Hepatocyte (in vitro differentiated cells): ENCODE data around the gene LAPTM5. TPM values are rescaled to one million over a fixed set of nuclear protein-coding genes. Genes with fewer than 3 reads are reported as not detected.
"Not testable (repeated sequence)": the region's sequence is repeated elsewhere in the genome, so short reads cannot be mapped to it uniquely, and the experiment has no call there.

ENCODE experiments used
- DNase-seq: peaks from one replicate; pipeline ENCODE4 v3.0.0-alpha.2; 2016; ENCODE audit warnings: low spot score
- H2AFZ ChIP-seq: fragments of 200-600 bp; sonication (generic); 2 replicates; pipeline ENCODE4 v1.6.0; 2016; ENCODE audit warnings: antibody characterized with exemption, mild to moderate bottlenecking
- H3K27ac ChIP-seq: fragments of 200-600 bp; sonication (generic); 2 replicates; pipeline ENCODE4 v1.5.1; 2016; ENCODE audit warnings: mild to moderate bottlenecking
- H3K27me3 ChIP-seq: fragments of 200-600 bp; sonication (generic); 2 replicates; pipeline ENCODE4 v1.6.1; 2016
- H3K36me3 ChIP-seq: fragments of 200-600 bp; sonication (generic); replicated peaks from 2 replicates; pipeline ENCODE4 v1.5.1; 2016; ENCODE audit warnings: low read depth; ENCODE audit not compliant: insufficient read depth
- H3K4me1 ChIP-seq: fragments of 200-600 bp; sonication (generic); 2 replicates; pipeline ENCODE4 v1.5.1; 2016; ENCODE audit warnings: mild to moderate bottlenecking, moderate library complexity; ENCODE audit not compliant: insufficient read depth
- H3K4me2 ChIP-seq: fragments of 200-600 bp; sonication (generic); 2 replicates; pipeline ENCODE4 v1.6.0; 2016
- H3K4me3 ChIP-seq: fragments of 200-600 bp; sonication (generic); 2 replicates; pipeline ENCODE4 v1.5.1; 2016; ENCODE audit warnings: mild to moderate bottlenecking
- H3K79me2 ChIP-seq: fragments of 200-600 bp; sonication (generic); 2 replicates; pipeline ENCODE4 v1.6.0; 2017; ENCODE audit warnings: mild to moderate bottlenecking
- H3K9me2 ChIP-seq: fragments of 200-600 bp; sonication (generic); replicated peaks from 2 replicates; pipeline ENCODE4 v1.6.0; 2017; ENCODE audit warnings: mild to moderate bottlenecking; ENCODE audit not compliant: insufficient read depth
- H3K9me3 ChIP-seq: fragments of 200-600 bp; sonication (generic); 2 replicates; pipeline ENCODE4 v1.5.1; 2016; ENCODE audit warnings: low read depth, mild to moderate bottlenecking
- H4K20me1 ChIP-seq: fragments of 200-600 bp; sonication (generic); 2 replicates; pipeline ENCODE4 v1.6.0; 2016; ENCODE audit warnings: mild to moderate bottlenecking; ENCODE audit not compliant: insufficient read depth, poor library complexity, severe bottlenecking
- CTCF ChIP-seq: fragments of 200-600 bp; sonication (generic); IDR thresholded peaks from 2 replicates; pipeline ENCODE4 v1.5.1; 2016; ENCODE audit warnings: antibody characterized with exemption, mild to moderate bottlenecking; ENCODE audit not compliant: poor library complexity
- EZH2 ChIP-seq: fragments of 200-600 bp; sonication (generic); IDR thresholded peaks from 2 replicates; pipeline ENCODE4 v1.6.1; 2016; ENCODE audit warnings: antibody characterized with exemption, mild to moderate bottlenecking, borderline replicate concordance
- EZH2phosphoT487 ChIP-seq: fragments of 200-600 bp; sonication (generic); IDR thresholded peaks from one replicate; pipeline ENCODE4 v1.6.1; 2018; ENCODE audit warnings: antibody characterized with exemption, mild to moderate bottlenecking, low read depth, moderate library complexity; ENCODE audit not compliant: unreplicated experiment, severe bottlenecking
- WGBS: methylation state at CpG from one replicate; pipeline ENCODE4 v1.1.6; 2016; ENCODE audit warnings: low lambda C conversion rate; ENCODE audit errors: missing lambda C conversion rate; 5-methylcytosine and 5-hydroxymethylcytosine counted together
- polyA plus RNA-seq: library from polyadenylated mRNA; unstranded; fragments of >200 nt; fragmentation: Nextera tagmentation; extraction: Ambion mirVana; gene quantifications from 2 replicates; pipeline ENCODE4 v1.2.1, GENCODE V29; 2016
- total RNA-seq: library from RNA; depleted of rRNA; stranded (reverse); fragments of >200 nt; gene quantifications from 2 replicates; pipeline ENCODE4 v1.2.3, GENCODE V29; 2014

LAPTM5 gene
- total and polyA plus RNA-seq, 2 experiments from 2014 or later, result 2.6 to 3.2 TPM

- Histone ChIP-seq H3K36me3 (no peaks in the 10 kb centered on the region), H3K27ac (no peak overlapping the region), H4K20me1 (no peaks in the 10 kb centered on the region), H2AFZ (no peak overlapping the region), H3K4me1 (peaks cover 4% of the 10 kb centered on the region), H3K4me3 (no peak overlapping the region), H3K4me2 (no peak overlapping the region), H3K79me2 (no peaks in the 10 kb centered on the region), H3K9me3 (no peaks in the 10 kb centered on the region), H3K27me3 (no peaks in the 10 kb centered on the region), H3K9me2 (no peaks in the 10 kb centered on the region)
- WGBS, result 83% methylated on average over 5 of the region's 5 CpGs
- TF ChIP-seq EZH2, result no peak
- TF ChIP-seq CTCF, result no peak
- no peak for TF ChIP-seq EZH2phosphoT487
- no peak for DNase-seq
Observed at GRCh38 chr1:30691480-30691879, 66.1 kb downstream of the LAPTM5 start.

GRCh38 chr1:30689901-30690645 is 67.5 kb downstream of the LAPTM5 start:
- no peak overlapping the region for H3K4me3 ChIP-seq
- 49% methylated on average over 7 of the region's 7 CpGs for WGBS

GRCh38 chr1:30688920-30689794 is 68.4 kb downstream of the LAPTM5 start:
- Histone ChIP-seq H3K36me3 (no peaks in the 10 kb centered on the region), H3K27ac (no peak overlapping the region), H3K27me3 (peaks cover 8% of the 10 kb centered on the region), H3K9me3 (no peaks in the 10 kb centered on the region), H2AFZ (no peak overlapping the region), H4K20me1 (no peaks in the 10 kb centered on the region), H3K79me2 (no peaks in the 10 kb centered on the region), H3K9me2 (no peaks in the 10 kb centered on the region), H3K4me3 (no peak overlapping the region), H3K4me1 (no peaks in the 10 kb centered on the region), H3K4me2 (no peak overlapping the region)
- DNase-seq, result no peak
- no peak for TF ChIP-seq CTCF
- no peak for TF ChIP-seq EZH2phosphoT487
- no peak for TF ChIP-seq EZH2
- 80% methylated on average over 11 of the region's 11 CpGs for WGBS

More at GRCh38 chr1:30689901-30690645, 67.5 kb downstream of the LAPTM5 start:
- peaks cover 1% of the 10 kb centered on the region for H3K4me1 ChIP-seq
- no peaks in the 10 kb centered on the region for H3K9me3 ChIP-seq
- no peaks in the 10 kb centered on the region for H3K79me2 ChIP-seq
- DNase-seq, result no peak
- no peak overlapping the region for H3K27ac ChIP-seq
- H3K27me3 ChIP-seq, result no peaks in the 10 kb centered on the region
- H2AFZ ChIP-seq, result no peak overlapping the region
- H4K20me1 ChIP-seq, result no peaks in the 10 kb centered on the region
- H3K4me2 ChIP-seq, result no peak overlapping the region
- TF ChIP-seq CTCF, result no peak
- no peak for TF ChIP-seq EZH2
- no peak for TF ChIP-seq EZH2phosphoT487
- no peaks in the 10 kb centered on the region for H3K9me2 ChIP-seq
- no peaks in the 10 kb centered on the region for H3K36me3 ChIP-seq

GRCh38 chr1:30688516-30688915 is 69.1 kb downstream of the LAPTM5 start:
- not testable (repeated sequence) for H3K4me1 ChIP-seq, H3K79me2 ChIP-seq, H2AFZ ChIP-seq, DNase-seq, H3K27ac ChIP-seq, H4K20me1 ChIP-seq, H3K9me3 ChIP-seq, H3K9me2 ChIP-seq, H3K4me2 ChIP-seq, H3K4me3 ChIP-seq, H3K36me3 ChIP-seq
- 96% methylated on average over 9 of the region's 9 CpGs for WGBS
- peaks cover 14% of the 10 kb centered on the region for H3K27me3 ChIP-seq
